Measurements from ENCODE around the gene GAREM2. TPM values are rescaled to one million over a fixed set of nuclear protein-coding genes. Genes with fewer than 3 reads are reported as not detected.

Gene GAREM2
- total and polyA plus RNA-seq, 2 donors (not counting 3 experiments of a cell fraction or from before 2014, with no cell fraction given) = 3.1 to 3.7 TPM

DNA sequence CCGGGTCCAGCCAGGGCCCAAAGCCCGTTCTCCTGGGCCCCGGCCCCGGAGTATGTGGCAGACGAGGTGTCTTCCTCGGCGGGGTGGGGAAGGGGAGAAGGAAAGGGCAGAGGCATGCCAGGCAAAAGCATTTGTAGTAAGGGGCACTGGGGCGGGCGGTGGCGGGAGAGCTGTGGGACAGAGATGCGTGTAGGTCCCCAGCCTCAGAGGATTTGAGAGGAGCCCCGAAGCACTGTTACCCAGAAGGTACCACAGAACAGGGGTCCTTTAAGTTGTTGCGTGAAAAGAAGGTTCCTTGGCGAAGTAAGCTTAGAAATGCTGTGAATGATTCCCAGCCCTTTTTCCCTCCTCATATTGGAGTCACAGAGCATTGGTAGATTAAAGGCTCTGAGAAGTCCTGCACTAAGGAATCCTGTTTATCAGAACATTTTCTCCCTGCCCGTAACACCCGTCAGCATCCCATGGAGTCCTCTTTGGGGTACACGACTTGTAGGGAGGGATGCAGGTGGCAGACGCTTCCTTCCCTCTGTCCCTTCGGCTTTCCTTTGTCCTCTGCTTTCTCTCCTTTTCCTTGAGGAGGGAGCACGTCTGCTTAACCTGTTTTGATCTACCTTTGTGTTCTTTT lies 12.5 kb downstream of the GAREM2 start:
- dilution Hi-C loops (cut with MboI; ENCODE audit: extremely low pct_ligation_motif_present, low sequenced_read_pairs) = no loop called here
- H2AFZ ChIP-seq (ENCODE audit: low read depth, low read length) = peak overlapping the region; percentile 89
- H3K27ac ChIP-seq (ENCODE audit: insufficient read depth, low read depth, low read length) = no peak overlapping the region
- H3K4me1 ChIP-seq (ENCODE audit: control insufficient read depth, extremely low read depth, insufficient read depth, low read length) = peaks cover 3% of the 10 kb centered on the region
- ChIA-PET POLR2A (no interaction called here), CTCF (interaction anchor here (0.5 to 3.2 kb wide), 31 partner anchors 7 to 350 kb away, joined by 3 to 26 read pairs (median 4); partner anchors contain the start of genes GAREM2, KIF3C and RAB10)
- FAIRE-seq (no peak), DNase-seq (ENCODE audit: low read depth, low spot score) (peak; percentile 21)
- no peaks in the 10 kb centered on the region for H4K20me1 ChIP-seq (replicated peaks; ENCODE audit: control insufficient read depth, extremely low read depth, insufficient read depth, low read length)
- H3K4me3 ChIP-seq (replicated peaks in 1 of 3; ENCODE audit: insufficient read depth in 1 of 3, low read depth in 1 of 3, low read length in 3 of 3) = peak overlapping the region; percentile 50 to 52 (median 51)
- peak overlapping the region; percentile 69 for H3K4me2 ChIP-seq (ENCODE audit: insufficient read depth, low read length)
- peak overlapping the region; percentile 55 for H3K9ac ChIP-seq (replicated peaks; ENCODE audit: extremely low read depth, insufficient read depth, low read length)
- H3K27me3 ChIP-seq (ENCODE audit: control insufficient read depth in 2 of 2, insufficient read depth in 2 of 2, low read length in 2 of 2) = no peaks in the 10 kb centered on the region
- H3K36me3 ChIP-seq (ENCODE audit: control insufficient read depth in 2 of 2, extremely low read depth in 1 of 2, insufficient read depth in 2 of 2, low read length in 2 of 2) = peaks cover 0 to 2% of the 10 kb centered on the region in 2 experiments
- H3K79me2 ChIP-seq (ENCODE audit: control insufficient read depth, insufficient read depth, low read length) = no peaks in the 10 kb centered on the region
- no peak for TF ChIP-seq POLR2AphosphoS5 (IDR thresholded peaks at IDR 0.05; ENCODE audit: insufficient read depth, low read depth, low read length)
- TF ChIP-seq FOS (IDR thresholded peaks at IDR 0.05; ENCODE audit: borderline replicate concordance, insufficient read depth, low read length) = no peak
- TF ChIP-seq, protein P1, sequence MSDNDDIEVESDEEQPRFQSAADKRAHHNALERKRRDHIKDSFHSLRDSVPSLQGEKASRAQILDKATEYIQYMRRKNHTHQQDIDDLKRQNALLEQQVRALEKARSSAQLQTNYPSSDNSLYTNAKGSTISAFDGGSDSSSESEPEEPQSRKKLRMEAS (IDR thresholded peaks at IDR 0.05; ENCODE audit: insufficient read depth, insufficient read length) = no peak
- TF ChIP-seq GATA2 (IDR thresholded peaks at IDR 0.05; ENCODE audit: insufficient read depth, insufficient read length, low read depth, low read length) = no peak
- no peak for TF ChIP-seq JUN (IDR thresholded peaks at IDR 0.05; ENCODE audit: borderline replicate concordance, insufficient read depth, insufficient read length, low read depth)
- no peak for TF ChIP-seq EZH2 (IDR thresholded peaks at IDR 0.05; ENCODE audit: borderline replicate concordance, low read depth, low read length, severe bottlenecking)
- no peak for TF ChIP-seq MYC (IDR thresholded peaks at IDR 0.05; ENCODE audit: low read depth, low read length)
- TF ChIP-seq, protein P2, sequence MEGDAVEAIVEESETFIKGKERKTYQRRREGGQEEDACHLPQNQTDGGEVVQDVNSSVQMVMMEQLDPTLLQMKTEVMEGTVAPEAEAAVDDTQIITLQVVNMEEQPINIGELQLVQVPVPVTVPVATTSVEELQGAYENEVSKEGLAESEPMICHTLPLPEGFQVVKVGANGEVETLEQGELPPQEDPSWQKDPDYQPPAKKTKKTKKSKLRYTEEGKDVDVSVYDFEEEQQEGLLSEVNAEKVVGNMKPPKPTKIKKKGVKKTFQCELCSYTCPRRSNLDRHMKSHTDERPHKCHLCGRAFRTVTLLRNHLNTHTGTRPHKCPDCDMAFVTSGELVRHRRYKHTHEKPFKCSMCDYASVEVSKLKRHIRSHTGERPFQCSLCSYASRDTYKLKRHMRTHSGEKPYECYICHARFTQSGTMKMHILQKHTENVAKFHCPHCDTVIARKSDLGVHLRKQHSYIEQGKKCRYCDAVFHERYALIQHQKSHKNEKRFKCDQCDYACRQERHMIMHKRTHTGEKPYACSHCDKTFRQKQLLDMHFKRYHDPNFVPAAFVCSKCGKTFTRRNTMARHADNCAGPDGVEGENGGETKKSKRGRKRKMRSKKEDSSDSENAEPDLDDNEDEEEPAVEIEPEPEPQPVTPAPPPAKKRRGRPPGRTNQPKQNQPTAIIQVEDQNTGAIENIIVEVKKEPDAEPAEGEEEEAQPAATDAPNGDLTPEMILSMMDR (IDR thresholded peaks at IDR 0.05; ENCODE audit: extremely low read depth in 1 of 2, insufficient read depth in 1 of 2, low read depth in 1 of 2, low read length in 2 of 2) = no peak
- no peak for TF ChIP-seq POLR2A (IDR thresholded peaks at IDR 0.05; ENCODE audit: low read depth, low read length)
- intact Hi-C loops (cut with micrococcal nuclease) = no loop called here
- no TSS peak for BruUV-seq (replicated peaks)
- H3K9me1 ChIP-seq (replicated peaks; ENCODE audit: control insufficient read depth, extremely low read depth, insufficient read depth, low read length) = no peaks in the 10 kb centered on the region
- no peaks in the 10 kb centered on the region for H3K9me3 ChIP-seq (replicated peaks; ENCODE audit: control insufficient read depth, insufficient read depth, low read length)

Measured in endothelial cell of umbilical vein (primary cell).